OCI-LY3 (cell line): ENCODE data around the gene NLE1.

Experiments used
- EZH2phosphoT487 ChIP-seq: fragments of 200-600 bp; shearing (Covaris generic); IDR thresholded peaks from 2 replicates; pipeline ENCODE4 v1.6.1; 2018; ENCODE audit warnings: antibody characterized with exemption, mixed run types, low read depth
- TF ChIP-seq, protein P1 (sequence below): fragments of 200-600, 300-600 bp; sonication (generic); IDR thresholded peaks from 2 replicates; pipeline ENCODE4 v1.5.1; 2014; ENCODE audit warnings: antibody characterized with exemption, low read length, low read depth

DNA sequence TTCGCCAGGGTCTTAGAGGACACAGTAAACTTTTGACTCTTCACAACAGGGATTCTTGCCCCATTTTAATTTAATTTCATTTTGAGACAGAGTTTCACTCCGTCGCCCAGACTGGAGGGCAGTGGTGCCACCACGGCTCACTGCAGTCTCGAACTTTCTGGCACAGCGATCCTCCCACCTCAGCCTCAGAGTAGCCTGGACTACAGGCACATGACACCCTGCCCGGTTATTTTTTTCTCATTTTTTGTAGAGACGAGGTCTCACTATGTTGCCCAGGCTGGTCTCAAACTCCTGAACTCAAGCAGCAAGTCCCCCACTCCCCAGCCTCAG, 329 bp upstream of the NLE1 start:
- TF ChIP-seq, protein P1, sequence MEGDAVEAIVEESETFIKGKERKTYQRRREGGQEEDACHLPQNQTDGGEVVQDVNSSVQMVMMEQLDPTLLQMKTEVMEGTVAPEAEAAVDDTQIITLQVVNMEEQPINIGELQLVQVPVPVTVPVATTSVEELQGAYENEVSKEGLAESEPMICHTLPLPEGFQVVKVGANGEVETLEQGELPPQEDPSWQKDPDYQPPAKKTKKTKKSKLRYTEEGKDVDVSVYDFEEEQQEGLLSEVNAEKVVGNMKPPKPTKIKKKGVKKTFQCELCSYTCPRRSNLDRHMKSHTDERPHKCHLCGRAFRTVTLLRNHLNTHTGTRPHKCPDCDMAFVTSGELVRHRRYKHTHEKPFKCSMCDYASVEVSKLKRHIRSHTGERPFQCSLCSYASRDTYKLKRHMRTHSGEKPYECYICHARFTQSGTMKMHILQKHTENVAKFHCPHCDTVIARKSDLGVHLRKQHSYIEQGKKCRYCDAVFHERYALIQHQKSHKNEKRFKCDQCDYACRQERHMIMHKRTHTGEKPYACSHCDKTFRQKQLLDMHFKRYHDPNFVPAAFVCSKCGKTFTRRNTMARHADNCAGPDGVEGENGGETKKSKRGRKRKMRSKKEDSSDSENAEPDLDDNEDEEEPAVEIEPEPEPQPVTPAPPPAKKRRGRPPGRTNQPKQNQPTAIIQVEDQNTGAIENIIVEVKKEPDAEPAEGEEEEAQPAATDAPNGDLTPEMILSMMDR = no peak
- no peak for TF ChIP-seq EZH2phosphoT487
